DMS153 (cell line): Measurements from ENCODE around the gene VIL1.
A peak's percentile ranks its signal among the peaks of the same experiment; 100 is the strongest.

Experiments used
- DNase-seq: peaks from one replicate; lab custom pipeline; 2025; lab: John Stamatoyannopoulos, UW

The VIL1 gene

GRCh38 chr2:218395090-218395444 is 23.9 kb upstream of the VIL1 start:
- DNase-seq: no peak

- no peak for DNase-seq
Observed at GRCh38 chr2:218395456-218395825, 23.5 kb upstream of the VIL1 start.

GRCh38 chr2:218395826-218396687 is 22.9 kb upstream of the VIL1 start:
- peak; percentile 91 for DNase-seq

GRCh38 chr2:218396688-218397462 is 22.0 kb upstream of the VIL1 start:
- DNase-seq: peak; percentile 85

- no peak for DNase-seq
Observed at GRCh38 chr2:218397463-218397819, 21.5 kb upstream of the VIL1 start.

- peak; percentile 54 for DNase-seq
Observed at GRCh38 chr2:218397820-218398436, 21.0 kb upstream of the VIL1 start.

- DNase-seq: peak; percentile 38
Observed at GRCh38 chr2:218398437-218399390, 20.2 kb upstream of the VIL1 start.

- DNase-seq: peak; percentile 81
Observed at GRCh38 chr2:218399391-218400166, 19.3 kb upstream of the VIL1 start, which contains the start of gene CTDSP1. TSS of gene CTDSP1 (plus strand) at chr2:218399868. CDS start at chr2:218400091, 223 bp downstream.

GRCh38 chr2:218400167-218400929 is 18.6 kb upstream of the VIL1 start:
- no peak for DNase-seq

- DNase-seq: no peak
Observed at GRCh38 chr2:218400930-218401881, 17.7 kb upstream of the VIL1 start.

- DNase-seq: no peak
Observed at GRCh38 chr2:218401890-218402289, 17.0 kb upstream of the VIL1 start.

GRCh38 chr2:218402491-218402901 is 16.4 kb upstream of the VIL1 start:
- no peak for DNase-seq

- no peak for DNase-seq
Observed at GRCh38 chr2:218402911-218403411, 16.0 kb upstream of the VIL1 start.

GRCh38 chr2:218403810-218404209 is 15.1 kb upstream of the VIL1 start:
- DNase-seq: no peak

- DNase-seq: no peak
Observed at GRCh38 chr2:218404351-218405085, 14.4 kb upstream of the VIL1 start.

- DNase-seq: no peak
Observed at GRCh38 chr2:218405086-218405745, 13.7 kb upstream of the VIL1 start.

GRCh38 chr2:218405746-218406208 is 13.1 kb upstream of the VIL1 start:
- no peak for DNase-seq
